ENCODE data around the gene PLPP4.

DNA sequence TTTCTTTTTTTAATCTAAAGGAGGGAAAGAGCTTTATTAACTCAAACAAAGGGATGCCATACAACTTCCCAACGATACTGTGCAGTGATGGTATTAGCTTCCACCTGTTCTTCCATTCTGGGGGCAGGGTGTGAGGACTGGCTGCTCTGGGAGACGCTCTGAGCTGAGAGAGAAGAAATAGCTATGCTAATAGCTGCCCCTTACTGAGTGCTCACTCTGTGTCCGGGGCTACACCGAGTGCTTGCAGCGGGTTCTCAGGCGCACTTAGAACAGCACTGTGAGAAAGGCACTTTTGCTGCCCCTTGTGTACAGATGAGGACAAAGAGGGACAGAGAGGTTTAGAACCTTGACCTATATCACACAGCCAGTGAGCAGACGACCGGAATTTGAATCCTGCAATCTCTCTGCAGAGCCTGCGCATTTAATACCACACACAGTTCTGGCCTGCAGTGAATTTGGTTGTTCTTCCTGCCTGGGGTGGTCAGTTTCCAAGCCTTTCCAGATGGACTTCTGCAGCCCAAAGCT, 142.2 kb downstream of the PLPP4 start:
- TF ChIP-seq, protein P1, sequence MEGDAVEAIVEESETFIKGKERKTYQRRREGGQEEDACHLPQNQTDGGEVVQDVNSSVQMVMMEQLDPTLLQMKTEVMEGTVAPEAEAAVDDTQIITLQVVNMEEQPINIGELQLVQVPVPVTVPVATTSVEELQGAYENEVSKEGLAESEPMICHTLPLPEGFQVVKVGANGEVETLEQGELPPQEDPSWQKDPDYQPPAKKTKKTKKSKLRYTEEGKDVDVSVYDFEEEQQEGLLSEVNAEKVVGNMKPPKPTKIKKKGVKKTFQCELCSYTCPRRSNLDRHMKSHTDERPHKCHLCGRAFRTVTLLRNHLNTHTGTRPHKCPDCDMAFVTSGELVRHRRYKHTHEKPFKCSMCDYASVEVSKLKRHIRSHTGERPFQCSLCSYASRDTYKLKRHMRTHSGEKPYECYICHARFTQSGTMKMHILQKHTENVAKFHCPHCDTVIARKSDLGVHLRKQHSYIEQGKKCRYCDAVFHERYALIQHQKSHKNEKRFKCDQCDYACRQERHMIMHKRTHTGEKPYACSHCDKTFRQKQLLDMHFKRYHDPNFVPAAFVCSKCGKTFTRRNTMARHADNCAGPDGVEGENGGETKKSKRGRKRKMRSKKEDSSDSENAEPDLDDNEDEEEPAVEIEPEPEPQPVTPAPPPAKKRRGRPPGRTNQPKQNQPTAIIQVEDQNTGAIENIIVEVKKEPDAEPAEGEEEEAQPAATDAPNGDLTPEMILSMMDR (IDR thresholded peaks at IDR 0.05; ENCODE audit: extremely low read depth in 1 of 2, insufficient read depth in 1 of 2, low read depth in 1 of 2, low read length in 2 of 2): no peak
- TF ChIP-seq POLR2A (IDR thresholded peaks at IDR 0.05; ENCODE audit: low read depth, low read length) (no peak), EZH2 (IDR thresholded peaks at IDR 0.05; ENCODE audit: borderline replicate concordance, low read depth, low read length, severe bottlenecking) (no peak), MYC (IDR thresholded peaks at IDR 0.05; ENCODE audit: low read depth, low read length) (no peak), MAX (IDR thresholded peaks at IDR 0.05; ENCODE audit: insufficient read depth, insufficient read length) (no peak), JUN (IDR thresholded peaks at IDR 0.05; ENCODE audit: borderline replicate concordance, insufficient read depth, insufficient read length, low read depth) (no peak)
